Measurements from ENCODE around the gene MGRN1.
"Not testable (repeated sequence)": the region's sequence is repeated elsewhere in the genome, so short reads cannot be mapped to it uniquely, and the experiment has no call there.

MGRN1 gene

GRCh38 chr16:4734730-4735535 is 110.3 kb downstream of the MGRN1 start:
- peak; percentile 79 for DNase-seq (ENCODE audit: low spot score)

GRCh38 chr16:4736546-4736945 is 111.9 kb downstream of the MGRN1 start:
- DNase-seq (ENCODE audit: low spot score), result no peak

GRCh38 chr16:4737545-4737944 is 112.9 kb downstream of the MGRN1 start:
- DNase-seq (ENCODE audit: low spot score), result no peak

- DNase-seq (ENCODE audit: low spot score), result not testable (repeated sequence)
Observed at GRCh38 chr16:4738370-4738769, 113.7 kb downstream of the MGRN1 start.
